Fibroblast of lung (primary cell): Measurements from ENCODE around the gene TPGS2. TPM values are rescaled to one million over a fixed set of nuclear protein-coding genes. Genes with fewer than 3 reads are reported as not detected.

ENCODE experiments used
- DNase-seq, 2 donors: peaks; one replicate each; pipeline versions ENCODE4 v3.0.0 to v3.0.0-alpha.2; 2010; ENCODE audit warnings: low read depth in 2 of 2
- H2AFZ ChIP-seq: 2 replicates; pipeline ENCODE4 v1.5.1; 2012; ENCODE audit warnings: low read length, control low read depth, inconsistent platforms
- H3K27ac ChIP-seq: 2 replicates; pipeline ENCODE4 v1.5.1; 2011; ENCODE audit warnings: low read length, control low read depth; ENCODE audit not compliant: insufficient read depth
- H3K27me3 ChIP-seq: 2 replicates; pipeline ENCODE4 v1.5.1; 2011; ENCODE audit warnings: mild to moderate bottlenecking, low read length; ENCODE audit not compliant: control insufficient read depth, insufficient read depth
- H3K36me3 ChIP-seq: 2 replicates; pipeline ENCODE4 v1.5.1; 2011; ENCODE audit warnings: low read length; ENCODE audit not compliant: control insufficient read depth, insufficient read depth
- H3K4me1 ChIP-seq: 2 replicates; pipeline ENCODE4 v1.5.1; 2011; ENCODE audit warnings: low read length; ENCODE audit not compliant: control insufficient read depth, insufficient read depth; ENCODE audit errors: extremely low read depth
- H3K4me2 ChIP-seq: 2 replicates; pipeline ENCODE4 v1.5.1; 2011; ENCODE audit warnings: low read length, control low read depth; ENCODE audit not compliant: insufficient read depth; ENCODE audit errors: extremely low read depth
- H3K4me3 ChIP-seq, 4 experiments: fragments of 200-600 bp in 1 of 4; sonication (generic) in 1 of 4; replicated peaks in 1 of 4; 2 replicates each; pipeline ENCODE4 v1.5.1; 2011 to 2016; ENCODE audit warnings: low read length in 4 of 4, low read depth in 3 of 4, mild to moderate bottlenecking in 3 of 4, control low read depth in 2 of 4, inconsistent platforms in 1 of 4, mixed read lengths in 1 of 4; ENCODE audit not compliant: insufficient read depth in 1 of 4; ENCODE audit errors: control extremely low read depth in 1 of 4
- H3K79me2 ChIP-seq: 2 replicates; pipeline ENCODE4 v1.5.1; 2012; ENCODE audit warnings: mild to moderate bottlenecking, low read length, inconsistent platforms; ENCODE audit not compliant: control insufficient read depth, insufficient read depth
- H3K9ac ChIP-seq: 2 replicates; pipeline ENCODE4 v1.5.1; 2011; ENCODE audit warnings: mild to moderate bottlenecking, low read length, control low read depth; ENCODE audit not compliant: insufficient read depth
- H3K9me3 ChIP-seq: 2 replicates; pipeline ENCODE4 v1.5.1; 2012; ENCODE audit warnings: low read depth, low read length; ENCODE audit not compliant: control insufficient read depth, insufficient read depth
- H4K20me1 ChIP-seq: 2 replicates; pipeline ENCODE4 v1.5.1; 2011; ENCODE audit warnings: low read length; ENCODE audit not compliant: control insufficient read depth, insufficient read depth; ENCODE audit errors: extremely low read depth
- EZH2 ChIP-seq: IDR thresholded peaks from 2 replicates; pipeline ENCODE4 v1.5.1; 2012; ENCODE audit warnings: low read length, control low read depth, mild to moderate bottlenecking; ENCODE audit errors: missing control alignments
- polyA plus RNA-seq, 2 donors: library from polyadenylated mRNA; depleted of rRNA in 1 of 2; stranded (reverse) in 1 of 2; unstranded in 1 of 2; fragments of >200 nt; gene quantifications; 2 replicates each; pipeline ENCODE4 v1.2.1, GENCODE V29; 2011 to 2012; ENCODE audit warnings: missing spikeins in 1 of 2
- total RNA-seq: library from RNA; depleted of rRNA; stranded (reverse); fragments of >200 nt; gene quantifications from 2 replicates; pipeline ENCODE4 v1.2.1, GENCODE V29; 2014
- TF ChIP-seq, protein P1 (sequence below), 2 donors: IDR thresholded peaks in 1 of 2; conservative IDR thresholded peaks in 1 of 2; 1 replicate in 1 of 2; 2 replicates in 1 of 2; pipeline ENCODE4 v1.5.1; 2011 to 2012; ENCODE audit warnings: low read length in 2 of 2, control low read depth in 1 of 2, inconsistent platforms in 1 of 2, low read depth in 1 of 2, mild to moderate bottlenecking in 1 of 2

Gene TPGS2
- total and polyA plus RNA-seq, 2 donors (not counting 1 experiment from before 2014, with no cell fraction given) = 98.8 to 437 TPM

GRCh38 chr18:36812678-36813077 is 16.1 kb downstream of the TPGS2 start:
- Histone ChIP-seq H3K27ac (peak overlapping the region; percentile 1), H3K4me2 (no peak overlapping the region), H3K9me3 (no peaks in the 10 kb centered on the region), H3K27me3 (no peaks in the 10 kb centered on the region), H4K20me1 (no peaks in the 10 kb centered on the region), H3K36me3 (no peaks in the 10 kb centered on the region), H3K79me2 (no peaks in the 10 kb centered on the region), H3K4me3 (no peak overlapping the region), H3K9ac (no peak overlapping the region), H3K4me1 (peaks cover 13% of the 10 kb centered on the region), H2AFZ (no peak overlapping the region)
- TF ChIP-seq, protein P1, sequence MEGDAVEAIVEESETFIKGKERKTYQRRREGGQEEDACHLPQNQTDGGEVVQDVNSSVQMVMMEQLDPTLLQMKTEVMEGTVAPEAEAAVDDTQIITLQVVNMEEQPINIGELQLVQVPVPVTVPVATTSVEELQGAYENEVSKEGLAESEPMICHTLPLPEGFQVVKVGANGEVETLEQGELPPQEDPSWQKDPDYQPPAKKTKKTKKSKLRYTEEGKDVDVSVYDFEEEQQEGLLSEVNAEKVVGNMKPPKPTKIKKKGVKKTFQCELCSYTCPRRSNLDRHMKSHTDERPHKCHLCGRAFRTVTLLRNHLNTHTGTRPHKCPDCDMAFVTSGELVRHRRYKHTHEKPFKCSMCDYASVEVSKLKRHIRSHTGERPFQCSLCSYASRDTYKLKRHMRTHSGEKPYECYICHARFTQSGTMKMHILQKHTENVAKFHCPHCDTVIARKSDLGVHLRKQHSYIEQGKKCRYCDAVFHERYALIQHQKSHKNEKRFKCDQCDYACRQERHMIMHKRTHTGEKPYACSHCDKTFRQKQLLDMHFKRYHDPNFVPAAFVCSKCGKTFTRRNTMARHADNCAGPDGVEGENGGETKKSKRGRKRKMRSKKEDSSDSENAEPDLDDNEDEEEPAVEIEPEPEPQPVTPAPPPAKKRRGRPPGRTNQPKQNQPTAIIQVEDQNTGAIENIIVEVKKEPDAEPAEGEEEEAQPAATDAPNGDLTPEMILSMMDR (conservative IDR thresholded peaks at IDR 0.05 in 1 of 2, IDR thresholded peaks at IDR 0.05 in 1 of 2; ENCODE audit: low read depth in 1 of 2, low read length in 2 of 2) = no peak
- no peak for TF ChIP-seq EZH2
- peak in 1 of 2 donors; percentile 44 for DNase-seq

DNA sequence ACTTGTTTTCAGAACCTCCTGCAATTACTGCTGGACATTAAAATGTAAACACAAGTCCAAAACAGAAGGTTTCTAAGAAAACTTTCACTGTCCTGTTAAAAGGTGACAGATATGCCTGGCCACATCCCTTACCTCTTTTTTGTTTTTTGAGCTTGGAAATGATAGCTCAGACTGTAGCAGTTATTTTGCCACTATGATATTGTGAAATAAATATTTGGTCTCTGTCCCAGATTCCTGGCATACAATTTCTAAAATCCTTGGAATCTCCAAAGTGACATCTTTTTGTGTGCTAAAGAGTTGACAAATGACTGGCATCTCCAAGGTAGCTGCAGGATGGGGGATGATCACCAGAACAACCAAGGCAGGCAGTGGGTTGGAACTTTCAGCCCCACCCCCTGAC is 16.8 kb downstream of the TPGS2 start:
- Histone ChIP-seq H3K4me2 (peak overlapping the region; percentile 1), H3K27ac (peak overlapping the region; percentile 1), H3K36me3 (no peaks in the 10 kb centered on the region)

DNA sequence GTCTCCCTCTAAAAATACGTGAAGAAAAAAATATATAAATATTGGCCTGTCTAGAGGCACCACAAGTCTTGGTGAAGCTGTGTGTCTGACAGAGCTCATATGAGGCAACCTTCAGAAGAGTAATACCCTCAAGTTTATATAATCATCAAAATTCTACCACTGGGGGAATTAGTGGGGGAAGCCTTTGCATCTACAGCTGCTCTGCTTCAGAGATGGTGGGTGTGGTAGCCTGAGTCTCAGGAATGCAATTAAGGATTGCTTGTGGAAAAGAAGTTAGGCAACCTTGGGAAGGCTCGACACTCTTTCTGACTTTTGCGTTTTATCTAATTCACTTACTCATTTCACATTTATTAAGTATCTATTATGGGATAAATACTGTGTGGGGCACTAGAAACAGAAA is 17.4 kb downstream of the TPGS2 start:
- DNase-seq = peak; percentile 54 to 55
- H3K27me3 ChIP-seq = no peaks in the 10 kb centered on the region
- H3K4me2 ChIP-seq = no peak overlapping the region
- H3K4me1 ChIP-seq = peaks cover 13% of the 10 kb centered on the region
- no peaks in the 10 kb centered on the region for H4K20me1 ChIP-seq
- H3K36me3 ChIP-seq = no peaks in the 10 kb centered on the region
- H3K4me3 ChIP-seq = no peak overlapping the region
- TF ChIP-seq, protein P1 (conservative IDR thresholded peaks at IDR 0.05 in 1 of 2, IDR thresholded peaks at IDR 0.05 in 1 of 2; ENCODE audit: low read depth in 1 of 2, low read length in 2 of 2) = no peak
- no peak for TF ChIP-seq EZH2
- no peak overlapping the region for H3K9ac ChIP-seq
- no peak overlapping the region for H3K27ac ChIP-seq
- H3K9me3 ChIP-seq = no peaks in the 10 kb centered on the region
- no peaks in the 10 kb centered on the region for H3K79me2 ChIP-seq
- no peak overlapping the region for H2AFZ ChIP-seq

More for the DNA sequence above, 16.8 kb downstream of the TPGS2 start:
- Histone ChIP-seq H3K27me3 (no peaks in the 10 kb centered on the region), H2AFZ (no peak overlapping the region), H3K9ac (no peak overlapping the region), H4K20me1 (no peaks in the 10 kb centered on the region), H3K4me3 (no peak overlapping the region), H3K79me2 (no peaks in the 10 kb centered on the region), H3K4me1 (peaks cover 13% of the 10 kb centered on the region), H3K9me3 (no peaks in the 10 kb centered on the region)
- TF ChIP-seq, protein P1 (conservative IDR thresholded peaks at IDR 0.05 in 1 of 2, IDR thresholded peaks at IDR 0.05 in 1 of 2; ENCODE audit: low read depth in 1 of 2, low read length in 2 of 2) = no peak
- TF ChIP-seq EZH2 = no peak
- DNase-seq = no peak
